Left ventricle myocardium inferior (tissue), 1 donor: ENCODE measurements around the gene KCNMB2. TPM values are rescaled to one million over a fixed set of nuclear protein-coding genes. Genes with fewer than 3 reads are reported as not detected.

ENCODE experiments used
- DNase-seq: peaks from one replicate; pipeline ENCODE4 v3.0.0-alpha.2; 2020
- H3K27ac ChIP-seq: fragments of 200-600 bp; replicated peaks from 2 replicates; pipeline ENCODE4 v1.8.0; 2021
- H3K27me3 ChIP-seq: fragments of 200-600 bp; 2 replicates; pipeline ENCODE4 v1.8.0; 2021; ENCODE audit warnings: low read depth
- H3K36me3 ChIP-seq: fragments of 200-600 bp; 2 replicates; pipeline ENCODE4 v1.8.0; 2021
- H3K4me1 ChIP-seq: fragments of 200-600 bp; 2 replicates; pipeline ENCODE4 v1.8.0; 2021
- H3K4me3 ChIP-seq: fragments of 200-600 bp; 2 replicates; pipeline ENCODE4 v1.8.0; 2021; ENCODE audit warnings: mild to moderate bottlenecking, moderate library complexity
- H3K9me3 ChIP-seq: fragments of 200-600 bp; replicated peaks from 2 replicates; pipeline ENCODE4 v1.8.0; 2021
- CTCF ChIP-seq: fragments of 200-600 bp; IDR thresholded peaks from 2 replicates; pipeline ENCODE4 v1.8.0; 2021; ENCODE audit warnings: antibody characterized with exemption, mild to moderate bottlenecking, borderline replicate concordance
- intact Hi-C: fragments of 100-400 bp; cut with micrococcal nuclease; formaldehyde crosslinking; loops from one replicate; pipeline ENCODE4 v1.11.0; 2022
- total RNA-seq: library from RNA; stranded (reverse); fragmentation: NEBNext Ultra II Directional; extraction: Animal tissue kit (Norgen Biotek cat#: 25700); gene quantifications from one replicate; pipeline ENCODE4 v1.2.1, GENCODE V29; 2021
- donor health status: DM: no; HTN: yes; CAD: no; lungs with severe emphysema.

KCNMB2 gene
- total RNA-seq, 1 donor from 2014 or later, result 2.1 TPM

- TF ChIP-seq CTCF, result no peak
- no peaks in the 10 kb centered on the region for H3K36me3 ChIP-seq
- H3K4me3 ChIP-seq, result no peak overlapping the region
- H3K27me3 ChIP-seq, result no peaks in the 10 kb centered on the region
- H3K9me3 ChIP-seq, result peaks cover 19% of the 10 kb centered on the region
- H3K27ac ChIP-seq, result no peak overlapping the region
- no peaks in the 10 kb centered on the region for H3K4me1 ChIP-seq
- intact Hi-C loops, result no loop called here
- DNase-seq, result no peak
These were observed 216.6 kb downstream of the KCNMB2 start for GRCh38 chr3:178752843-178753242.

GRCh38 chr3:178754852-178755510 is 218.7 kb downstream of the KCNMB2 start:
- no peaks in the 10 kb centered on the region for H3K36me3 ChIP-seq
- peaks cover 19% of the 10 kb centered on the region for H3K9me3 ChIP-seq
- DNase-seq, result no peak
- H3K27me3 ChIP-seq, result no peaks in the 10 kb centered on the region
- TF ChIP-seq CTCF, result no peak
- H3K4me1 ChIP-seq, result no peaks in the 10 kb centered on the region
- intact Hi-C loops, result no loop called here
- no peak overlapping the region for H3K4me3 ChIP-seq
- H3K27ac ChIP-seq, result no peak overlapping the region

- Histone ChIP-seq H3K4me3 (no peak overlapping the region), H3K27me3 (no peaks in the 10 kb centered on the region), H3K4me1 (peaks cover 15% of the 10 kb centered on the region), H3K27ac (no peak overlapping the region), H3K9me3 (no peaks in the 10 kb centered on the region), H3K36me3 (no peaks in the 10 kb centered on the region)
- TF ChIP-seq CTCF, result no peak
- DNase-seq, result no peak
- intact Hi-C loops, result no loop called here
These were observed 224.8 kb downstream of the KCNMB2 start for GRCh38 chr3:178761024-178761423.

- peaks cover 15% of the 10 kb centered on the region for H3K4me1 ChIP-seq
- DNase-seq, result no peak
- H3K9me3 ChIP-seq, result no peaks in the 10 kb centered on the region
- no peak for TF ChIP-seq CTCF
- H3K4me3 ChIP-seq, result no peak overlapping the region
- intact Hi-C loops, result no loop called here
- H3K36me3 ChIP-seq, result no peaks in the 10 kb centered on the region
- no peak overlapping the region for H3K27ac ChIP-seq
- no peaks in the 10 kb centered on the region for H3K27me3 ChIP-seq
These were observed 225.2 kb downstream of the KCNMB2 start for GRCh38 chr3:178761461-178761860.

GRCh38 chr3:178762385-178762784 is 226.1 kb downstream of the KCNMB2 start:
- H3K36me3 ChIP-seq, result no peaks in the 10 kb centered on the region
- H3K27ac ChIP-seq, result peak overlapping the region; percentile 57
- TF ChIP-seq CTCF, result no peak
- H3K9me3 ChIP-seq, result no peaks in the 10 kb centered on the region
- intact Hi-C loops, result no loop called here
- no peak overlapping the region for H3K4me3 ChIP-seq
- DNase-seq, result no peak
- H3K27me3 ChIP-seq, result no peaks in the 10 kb centered on the region
- H3K4me1 ChIP-seq, result peaks cover 22% of the 10 kb centered on the region
